RCC 7860 (cell line): ENCODE measurements around the gene NAXE.
"Not testable (repeated sequence)": the region's sequence is repeated elsewhere in the genome, so short reads cannot be mapped to it uniquely, and the experiment has no call there.

Source experiments
- DNase-seq: peaks from one replicate; pipeline ENCODE4 v3.0.0-alpha.2; 2015; ENCODE audit warnings: low spot score
- FAIRE-seq: peaks from 2 replicates; lab custom pipeline; 2012; peaks lifted over from hg19 to GRCh38; lab: Jason Lieb, UNC

The NAXE gene

DNA sequence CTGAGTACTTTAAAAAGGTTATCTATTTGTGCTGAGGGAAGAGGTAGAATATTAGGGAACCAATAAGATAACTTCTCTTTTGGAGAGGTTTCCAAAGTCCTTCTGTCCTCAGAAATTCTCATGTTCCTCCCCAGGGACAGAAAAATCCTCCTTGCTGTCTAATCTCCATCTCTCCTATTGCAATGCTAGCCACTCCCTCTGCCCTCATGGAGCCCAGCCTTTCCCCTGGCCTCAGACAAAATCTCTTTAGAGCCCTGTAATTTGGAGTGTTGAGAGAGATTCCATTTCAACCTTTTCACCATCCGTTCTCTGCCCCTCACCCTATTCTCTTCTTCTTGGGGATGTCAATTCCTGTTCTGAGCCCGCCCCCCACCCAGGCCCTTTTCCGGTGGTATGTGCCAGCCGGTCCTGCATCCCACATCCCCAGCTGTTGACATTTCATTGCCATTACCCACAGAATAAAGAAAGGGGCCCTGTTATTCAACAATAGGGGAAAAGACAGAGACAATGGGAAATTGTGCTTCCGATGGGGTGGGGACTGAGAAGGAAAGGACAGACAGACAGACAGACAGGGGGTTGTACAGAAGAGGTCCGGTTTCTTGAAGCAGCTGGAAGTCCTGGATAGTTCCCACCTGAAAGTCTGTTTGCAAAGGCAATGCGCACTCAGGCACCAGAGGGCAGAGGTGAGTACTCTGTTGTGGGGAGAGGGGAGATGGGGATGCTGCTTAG, 27.4 kb downstream of the NAXE start, which contains the start of gene HAPLN2:
TSS of gene HAPLN2 (plus strand) at position 563 of the 729 bp plus-strand sequence. CDS start 4,076 bp downstream, outside the sequence.
- no peak for FAIRE-seq
- no peak for DNase-seq

DNA sequence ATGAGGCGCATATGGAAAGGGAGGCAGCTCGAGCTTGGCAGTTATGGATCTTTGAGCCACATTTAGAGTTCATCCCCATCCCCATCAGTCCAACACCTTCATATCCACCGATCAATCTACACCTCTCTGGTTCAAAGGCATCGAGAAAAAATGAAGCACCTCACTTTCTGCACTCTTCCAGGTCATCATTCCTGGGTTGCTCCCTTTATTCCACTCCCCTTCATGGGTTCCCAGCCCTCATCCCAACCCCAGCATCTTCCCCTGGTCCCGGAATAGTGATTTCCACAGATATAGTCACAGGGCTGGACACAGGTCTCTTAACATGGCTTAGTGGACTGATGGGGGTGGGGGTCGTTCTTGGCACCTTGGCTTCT, 28.0 kb downstream of the NAXE start:
- DNase-seq: no peak
- no peak for FAIRE-seq

DNA sequence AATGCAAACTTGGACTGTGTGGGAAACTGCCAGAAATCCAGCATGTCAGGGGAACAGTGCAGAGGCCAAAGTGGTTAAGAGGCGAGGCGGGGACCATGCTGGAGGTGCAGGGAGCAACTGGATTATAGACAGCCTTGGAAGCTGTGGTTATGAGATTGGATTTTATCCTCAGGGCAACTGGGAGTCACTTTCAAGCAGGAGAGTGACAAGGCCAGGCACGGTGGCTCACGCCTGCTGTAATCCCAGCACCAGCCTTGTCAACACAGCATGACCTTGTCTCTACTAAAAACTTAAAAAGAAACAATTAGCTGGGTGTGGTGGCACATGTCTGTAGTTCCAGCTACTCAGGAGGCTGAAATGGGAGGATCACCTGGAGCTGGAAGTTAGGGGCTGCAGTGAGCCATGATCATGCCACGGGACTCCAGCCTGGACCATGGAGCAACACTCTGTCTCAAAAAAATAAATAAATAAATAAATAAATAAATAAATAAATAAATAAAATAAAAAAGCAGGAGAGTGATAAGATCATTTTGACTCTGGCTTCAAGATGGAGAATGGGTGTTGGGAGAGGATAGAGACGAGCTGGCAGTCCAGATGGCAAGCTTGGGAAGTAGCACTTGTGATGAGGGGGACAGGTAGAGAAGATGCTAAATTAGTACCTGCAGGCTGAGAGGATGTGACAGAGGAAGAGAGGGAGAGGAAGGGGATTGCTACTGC, 31.2 kb downstream of the NAXE start:
- DNase-seq: no peak
- no peak for FAIRE-seq

DNA sequence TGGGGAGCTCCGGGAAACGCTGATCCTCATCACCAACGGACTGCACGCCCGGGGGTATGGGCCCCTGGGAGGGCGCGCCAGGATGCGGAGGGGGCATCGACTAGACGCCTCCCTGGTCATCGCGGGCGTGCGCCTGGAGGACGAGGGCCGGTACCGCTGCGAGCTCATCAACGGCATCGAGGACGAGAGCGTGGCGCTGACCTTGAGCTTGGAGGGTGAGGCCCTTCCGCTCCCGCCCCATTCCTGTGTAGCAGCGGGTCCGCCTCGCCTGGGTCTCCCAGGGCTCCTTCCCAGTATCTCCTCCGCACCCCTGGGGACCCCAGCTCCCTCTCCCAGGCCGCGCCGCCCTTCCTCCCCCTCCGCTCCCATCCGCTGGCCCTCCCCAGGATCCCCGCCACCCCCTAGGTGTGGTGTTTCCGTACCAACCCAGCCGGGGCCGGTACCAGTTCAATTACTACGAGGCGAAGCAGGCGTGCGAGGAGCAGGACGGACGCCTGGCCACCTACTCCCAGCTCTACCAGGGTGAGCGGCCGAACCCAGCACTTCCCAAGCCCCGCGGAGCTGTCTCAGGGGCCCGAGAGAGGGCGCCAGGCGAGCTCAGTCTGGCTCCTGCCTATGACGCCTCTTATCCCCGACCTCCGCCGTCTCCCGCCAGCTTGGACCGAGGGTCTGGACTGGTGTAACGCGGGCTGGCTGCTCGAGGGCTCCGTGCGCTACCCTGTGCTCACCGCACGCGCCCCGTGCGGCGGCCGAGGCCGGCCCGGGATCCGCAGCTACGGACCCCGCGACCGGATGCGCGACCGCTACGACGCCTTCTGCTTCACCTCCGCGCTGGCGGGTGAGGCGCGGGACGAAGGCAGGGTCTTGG, 32.6 kb downstream of the NAXE start:
- DNase-seq (no peak), FAIRE-seq (no peak)

DNA sequence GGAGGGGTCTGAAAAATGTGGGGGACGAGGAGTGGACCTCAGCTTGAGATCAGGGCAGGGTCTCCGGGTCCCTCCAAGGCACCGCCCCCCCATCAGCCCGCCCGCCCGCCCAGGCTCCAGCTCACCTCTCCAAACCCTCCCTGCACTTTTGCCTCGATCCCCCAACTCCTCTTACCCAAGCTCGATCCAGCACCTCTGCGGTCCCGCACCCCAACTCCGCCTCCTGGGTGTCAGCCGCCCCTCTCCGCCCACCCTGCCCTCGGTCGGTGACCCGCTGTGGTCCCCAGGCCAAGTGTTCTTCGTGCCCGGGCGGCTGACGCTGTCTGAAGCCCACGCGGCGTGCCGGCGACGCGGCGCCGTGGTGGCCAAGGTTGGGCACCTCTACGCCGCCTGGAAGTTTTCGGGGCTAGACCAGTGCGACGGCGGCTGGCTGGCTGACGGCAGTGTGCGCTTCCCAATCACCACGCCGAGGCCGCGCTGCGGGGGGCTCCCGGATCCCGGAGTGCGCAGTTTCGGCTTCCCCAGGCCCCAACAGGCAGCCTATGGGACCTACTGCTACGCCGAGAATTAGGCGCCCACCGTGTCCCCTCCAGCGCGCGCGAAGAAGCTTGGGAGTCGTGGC, 33.3 kb downstream of the NAXE start:
- DNase-seq (no peak), FAIRE-seq (no peak)

DNA sequence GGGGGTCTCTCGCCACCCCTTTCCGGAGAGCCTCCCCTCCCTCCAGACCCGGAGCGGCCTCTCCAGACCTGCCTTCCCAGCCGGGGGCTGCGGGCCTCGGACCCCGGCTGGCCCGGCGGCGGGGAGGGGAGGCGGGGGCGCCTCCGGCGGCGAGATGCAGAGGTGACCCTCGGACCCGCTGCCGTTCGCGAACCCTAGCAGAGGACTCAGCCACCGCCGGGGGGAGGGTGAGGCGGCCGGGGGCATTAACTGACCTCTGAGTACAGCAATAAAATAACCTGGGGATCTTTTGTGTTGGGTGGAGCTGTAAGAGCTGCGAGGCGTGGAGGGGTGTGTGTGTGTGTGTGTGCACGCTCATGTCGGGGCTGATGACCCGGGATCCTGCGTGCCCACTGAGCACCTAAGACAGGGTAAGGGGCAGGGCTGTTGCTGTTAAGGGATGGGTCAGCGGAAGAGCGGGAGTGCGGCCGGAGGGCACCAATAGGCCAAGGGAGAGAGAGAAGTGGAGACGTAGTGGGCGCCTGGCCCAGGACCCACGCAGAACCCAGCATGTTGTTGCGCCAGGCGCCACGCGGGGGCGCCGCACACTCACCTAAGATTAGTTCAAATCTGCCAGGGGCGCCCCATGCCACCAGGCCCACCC, 34.0 kb downstream of the NAXE start:
- no peak for FAIRE-seq
- no peak for DNase-seq

DNA sequence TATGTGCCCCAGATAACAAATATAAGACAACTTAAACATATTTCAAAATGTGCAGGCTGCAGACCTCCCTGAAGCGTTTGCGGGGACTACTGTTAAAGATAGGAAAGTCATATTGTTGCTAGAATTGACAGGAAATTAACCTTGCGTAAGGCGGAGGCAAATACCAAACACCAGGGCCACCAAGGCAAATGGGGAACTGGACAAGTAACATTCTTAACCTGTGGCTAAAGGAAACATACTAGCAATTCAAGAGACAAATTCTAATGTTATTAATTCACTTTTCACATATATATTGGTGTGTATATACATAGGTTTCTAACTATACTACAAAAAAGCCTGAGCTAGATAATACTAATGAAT, 34.5 kb downstream of the NAXE start:
- DNase-seq: no peak
- no peak for FAIRE-seq

DNA sequence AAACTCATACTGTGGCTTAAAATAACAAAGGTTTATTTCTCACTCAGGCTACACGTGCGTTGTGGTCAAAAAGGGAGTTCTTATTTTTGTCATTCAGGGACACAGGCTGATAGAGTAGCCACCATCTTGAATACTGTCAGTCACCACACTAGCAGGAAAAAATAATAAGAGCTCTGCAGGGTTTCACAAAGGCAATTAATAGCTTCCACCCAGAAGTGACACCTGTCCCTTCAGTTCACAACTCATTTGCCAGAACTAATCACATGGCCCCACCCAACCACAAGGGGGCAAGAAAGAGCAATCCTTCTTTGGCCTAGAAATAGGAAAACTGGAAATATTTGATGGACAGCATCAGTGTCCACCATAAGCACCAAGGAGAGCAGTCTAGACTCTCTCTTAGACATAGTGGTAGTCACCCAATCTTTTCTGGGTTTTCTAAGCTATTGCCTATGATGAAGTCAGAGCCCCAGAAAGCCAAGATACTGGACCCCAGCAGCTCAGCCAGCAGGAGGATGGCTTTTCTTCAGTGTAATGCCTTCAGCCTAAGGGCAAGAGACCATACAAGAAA, 35.8 kb downstream of the NAXE start:
- FAIRE-seq (no peak), DNase-seq (peak; percentile 29)

DNA sequence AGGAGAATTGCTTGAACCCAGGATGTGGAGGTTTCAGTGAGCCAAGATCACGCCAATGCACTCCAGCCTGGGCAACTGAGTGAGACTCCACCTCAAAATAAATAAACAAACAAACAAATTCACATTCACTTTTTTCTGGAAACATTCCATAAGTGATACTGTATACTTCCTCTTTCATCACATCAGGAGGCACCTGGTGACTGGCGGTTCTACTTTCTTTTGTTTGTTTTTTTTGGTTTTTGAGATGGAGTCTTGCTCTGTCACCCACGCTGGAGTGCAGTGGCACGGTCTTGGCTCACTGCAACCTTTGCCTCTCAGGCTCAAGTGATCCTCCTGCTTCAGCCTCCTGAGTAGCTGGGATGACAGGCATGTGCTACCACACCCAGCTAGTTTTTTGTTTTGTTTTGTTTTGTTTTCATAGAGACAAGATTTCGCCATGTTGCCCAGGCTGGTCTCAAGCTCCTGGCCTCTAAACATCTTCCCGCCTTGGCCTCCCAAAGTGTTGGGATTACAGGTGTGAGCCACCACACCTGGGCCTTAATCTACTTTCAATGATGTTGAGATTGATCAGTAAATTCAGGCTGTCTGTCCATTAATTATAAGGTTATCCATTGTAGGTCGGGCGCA, 38.4 kb downstream of the NAXE start:
- no peak for FAIRE-seq
- DNase-seq: no peak

DNA sequence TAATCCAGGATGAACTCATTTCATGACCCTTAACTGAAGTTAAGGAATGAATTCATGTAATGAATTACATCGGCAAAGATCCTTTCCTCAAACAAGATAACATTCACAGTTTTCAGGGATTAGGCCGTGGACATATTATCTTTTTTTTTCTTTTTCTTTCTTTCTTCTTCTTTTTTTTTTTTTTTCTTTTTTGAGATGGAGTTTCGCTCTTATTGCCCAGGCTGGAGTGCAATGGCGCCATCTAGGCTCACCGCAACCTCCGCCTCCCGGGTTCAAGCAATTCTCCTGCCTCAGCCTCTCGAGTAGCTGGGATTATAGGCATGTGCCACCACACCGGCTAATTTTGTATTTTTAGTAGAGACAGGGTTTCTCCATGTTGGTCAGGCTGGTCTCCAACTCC, 39.6 kb downstream of the NAXE start:
- FAIRE-seq: not testable (repeated sequence)

DNA sequence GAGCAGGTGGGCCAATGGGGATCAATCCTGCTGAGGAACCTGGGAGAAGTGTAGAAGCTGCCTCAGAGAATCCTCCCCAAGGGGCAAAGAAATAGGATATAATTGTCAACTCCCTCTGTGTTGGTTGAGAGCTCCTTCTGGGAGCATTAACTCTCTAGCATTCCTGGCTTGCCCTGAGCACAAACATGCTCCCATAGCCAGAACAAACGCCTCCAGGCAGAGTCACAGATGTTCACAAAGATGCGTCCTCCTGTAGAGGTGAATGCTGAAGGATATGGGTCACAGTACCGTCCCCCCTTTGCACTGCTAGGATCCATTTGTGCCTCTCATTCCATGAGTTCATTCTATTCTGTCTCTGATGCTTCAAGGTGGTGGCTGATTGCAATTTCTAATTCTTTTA, 40.8 kb downstream of the NAXE start:
- no peak for DNase-seq
- FAIRE-seq: no peak

More for the DNA sequence above, 39.6 kb downstream of the NAXE start:
- DNase-seq: not testable (repeated sequence)

DNA sequence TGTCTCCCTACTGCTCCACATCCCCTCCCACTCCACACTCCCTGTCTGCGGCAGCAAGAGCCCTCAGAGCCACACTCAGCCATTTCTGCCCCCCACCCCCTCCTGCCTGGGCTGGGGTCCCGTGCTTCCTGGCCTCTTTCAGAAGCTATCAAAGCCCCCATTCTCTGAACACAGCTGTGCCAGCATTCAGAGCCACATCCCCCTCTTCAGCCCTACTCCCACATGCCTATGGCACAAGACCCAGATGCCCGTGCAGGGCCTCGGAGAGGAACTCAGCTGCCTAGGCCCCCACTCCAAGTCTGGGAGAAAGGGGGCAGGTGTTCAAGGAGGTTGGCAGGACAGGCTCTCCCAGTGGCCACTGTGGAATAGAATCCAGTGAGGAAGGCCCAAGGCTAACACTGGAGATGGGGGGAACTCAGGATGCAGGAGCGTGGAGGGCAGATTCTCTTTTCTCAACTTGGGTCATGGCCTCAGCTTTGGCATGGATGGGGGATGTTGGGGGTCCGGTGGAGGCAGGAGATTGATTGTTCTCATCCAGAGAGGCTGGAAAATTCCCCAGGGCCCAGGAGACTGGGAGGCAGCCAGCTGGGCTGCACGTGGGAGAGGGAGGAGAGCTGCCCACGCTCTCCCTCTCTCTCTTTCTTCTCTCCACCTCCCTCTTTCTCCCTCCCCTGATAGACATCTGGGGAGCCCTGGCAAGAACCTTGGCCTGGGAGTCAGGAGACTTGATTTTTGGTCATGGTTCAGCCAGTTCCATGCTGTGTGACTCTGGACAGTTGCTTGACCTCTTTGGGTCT, 46.8 kb downstream of the NAXE start:
- DNase-seq (no peak), FAIRE-seq (no peak)

DNA sequence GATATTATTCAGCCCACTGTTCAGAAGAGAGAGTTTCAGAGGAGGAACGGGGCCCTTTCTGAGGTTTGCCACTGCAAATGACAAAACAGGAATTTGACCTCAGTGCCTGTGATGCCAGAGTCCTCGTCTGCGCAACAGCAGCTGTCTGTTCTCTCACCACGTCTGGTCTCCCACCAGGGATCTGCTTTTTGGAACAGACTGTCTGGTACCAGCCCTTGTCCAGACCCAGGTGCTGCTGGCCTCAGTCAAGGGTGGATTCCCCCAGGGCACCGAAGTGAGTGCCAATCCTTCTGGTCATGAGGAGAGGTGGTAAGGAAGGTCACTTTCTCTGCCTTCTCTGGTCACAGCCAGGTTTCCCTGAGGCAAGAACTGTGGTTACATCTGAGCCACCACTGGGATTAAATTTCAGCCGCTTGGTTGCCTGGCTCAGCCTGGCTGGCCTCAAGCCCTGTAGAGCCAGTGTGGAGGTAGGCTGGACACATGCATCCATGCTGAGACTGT, 48.1 kb downstream of the NAXE start:
- FAIRE-seq (no peak), DNase-seq (peak; percentile 8)

DNA sequence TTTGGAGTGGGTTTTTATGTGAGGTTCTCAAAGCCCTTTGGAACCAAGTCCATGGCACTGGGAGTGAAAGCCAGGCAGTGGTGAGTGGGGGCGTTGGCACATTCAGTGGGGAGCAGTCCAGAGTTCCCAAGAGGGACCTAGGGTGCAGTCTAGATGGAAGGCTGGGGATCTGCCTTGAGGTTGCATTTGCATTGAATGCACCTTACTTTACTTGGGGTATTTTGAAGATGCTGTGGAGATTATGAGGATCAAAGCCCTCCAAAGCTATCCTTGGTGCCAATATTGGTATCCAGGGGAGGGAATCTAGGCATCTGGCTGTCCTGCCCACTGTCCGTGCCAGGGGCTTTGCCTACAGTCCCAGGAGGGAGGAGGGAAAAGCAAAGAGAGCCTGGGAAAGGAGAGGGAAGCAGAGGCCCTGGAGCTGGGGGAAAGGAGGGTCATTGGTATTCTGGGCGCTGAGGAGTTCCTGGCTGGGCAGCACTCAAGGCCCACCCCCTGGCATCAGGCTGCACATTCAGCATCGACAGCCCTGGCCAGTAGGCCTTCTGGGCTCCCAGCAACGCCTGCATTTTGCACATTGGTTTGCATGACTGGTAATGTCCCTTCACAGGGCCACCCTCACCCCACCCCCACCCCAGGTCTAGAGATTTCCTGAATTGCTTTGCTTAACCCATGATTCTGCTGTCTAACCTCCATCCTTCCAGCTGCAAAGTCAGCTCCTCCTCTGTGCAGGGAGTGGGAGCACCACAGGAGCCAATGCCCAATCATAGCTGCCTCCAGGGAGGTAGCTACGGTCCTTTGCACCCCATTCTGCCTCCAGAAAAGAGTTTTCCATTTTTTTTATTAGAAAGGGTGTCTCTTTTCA, 49.5 kb downstream of the NAXE start:
- FAIRE-seq: no peak

DNA sequence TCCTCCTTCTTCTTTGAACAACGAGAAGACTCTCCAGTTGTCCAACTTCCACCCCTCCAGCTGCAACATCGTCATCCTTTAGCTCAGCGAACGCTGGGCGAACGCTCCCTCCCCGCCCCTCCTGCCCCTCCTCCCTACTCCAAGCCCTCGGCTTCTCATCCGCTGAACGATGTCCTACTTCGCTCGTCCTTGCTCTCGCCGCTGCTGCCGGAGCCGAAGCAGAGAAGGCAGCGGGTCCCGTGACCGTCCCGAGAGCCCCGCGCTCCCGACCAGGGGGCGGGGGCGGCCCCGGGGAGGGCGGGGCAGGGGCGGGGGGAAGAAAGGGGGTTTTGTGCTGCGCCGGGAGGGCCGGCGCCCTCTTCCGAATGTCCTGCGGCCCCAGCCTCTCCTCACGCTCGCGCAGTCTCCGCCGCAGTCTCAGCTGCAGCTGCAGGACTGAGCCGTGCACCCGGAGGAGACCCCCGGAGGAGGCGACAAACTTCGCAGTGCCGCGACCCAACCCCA, 50.2 kb downstream of the NAXE start, which contains the start of gene BCAN:
TSS of gene BCAN (plus strand) at position 357 of the 504 bp plus-strand sequence. CDS start 3,938 bp downstream, outside the sequence.
- DNase-seq (no peak), FAIRE-seq (no peak)

More for the DNA sequence above, 49.5 kb downstream of the NAXE start:
- no peak for DNase-seq

DNA sequence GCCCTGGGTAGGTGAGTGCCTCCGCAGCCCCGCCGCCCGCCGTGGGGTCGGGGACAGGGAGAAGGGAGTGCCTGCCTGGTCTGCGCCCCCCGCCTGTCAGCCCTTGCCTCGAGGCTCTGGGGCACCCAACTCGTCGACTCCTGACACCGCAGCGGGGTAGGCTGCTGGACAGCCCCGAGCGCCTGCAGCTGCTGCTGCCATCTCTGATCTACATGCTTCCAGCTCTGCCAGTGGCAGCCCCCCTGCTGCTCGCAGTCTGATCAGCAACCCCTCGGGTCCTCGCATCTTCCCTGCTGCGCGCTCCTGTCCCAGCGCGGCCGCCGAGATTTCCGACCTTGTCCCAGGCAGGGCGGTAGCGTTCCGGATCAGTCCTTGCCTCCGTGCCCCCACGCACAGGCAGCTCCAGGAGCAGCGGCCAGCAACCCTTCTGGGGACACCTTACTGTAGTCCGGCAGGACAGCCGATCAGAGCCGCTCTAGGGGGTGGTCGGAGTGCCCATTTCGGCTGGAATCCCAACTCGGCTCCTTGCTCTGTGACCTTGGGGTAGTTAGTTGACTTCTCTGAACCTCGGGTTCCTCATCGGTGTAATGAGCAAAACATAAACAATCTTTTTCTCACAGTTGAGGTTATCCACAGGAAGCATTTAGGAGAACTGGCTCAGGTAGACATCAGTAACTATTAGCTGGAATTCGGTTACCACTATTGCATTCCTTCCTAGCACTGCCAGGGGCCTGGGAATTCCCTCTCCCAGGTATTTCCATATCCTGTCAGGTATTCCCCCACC, 50.9 kb downstream of the NAXE start:
- no peak for DNase-seq
- no peak for FAIRE-seq
